ENCODE data around the gene SNX11.

The SNX11 gene

GRCh38 chr17:48127371-48128051 is 19.9 kb downstream of the SNX11 start:
- Histone ChIP-seq H3K9ac (ENCODE audit: low read length in 5 of 5) (no peak overlapping the region), H3K27me3 (ENCODE audit: control insufficient read depth in 5 of 5, insufficient read depth in 4 of 5, low read length in 5 of 5) (peaks cover 0 to 3% (median 0%) of the 10 kb centered on the region in 5 donors), H3K4me3 (ENCODE audit: low read depth in 1 of 5, low read length in 5 of 5) (no peak overlapping the region), H3K27ac (ENCODE audit: low read depth, low read length) (no peak overlapping the region), H3K36me3 (ENCODE audit: control insufficient read depth in 5 of 5, insufficient read depth in 5 of 5, low read length in 5 of 5) (peaks cover 2 to 31% (median 26%) of the 10 kb centered on the region in 5 donors), H3K4me1 (ENCODE audit: control insufficient read depth in 5 of 5, insufficient read depth in 5 of 5, low read length in 5 of 5) (peaks cover 0 to 5% (median 0%) of the 10 kb centered on the region in 5 donors), H3K9me3 (ENCODE audit: control insufficient read depth in 5 of 5, low read length in 5 of 5) (no peaks in the 10 kb centered on the region)

GRCh38 chr17:48128400-48128799 is 20.8 kb downstream of the SNX11 start:
- H3K4me3 ChIP-seq (ENCODE audit: low read depth in 1 of 5, low read length in 5 of 5) = no peak overlapping the region
- peaks cover 2 to 22% (median 17%) of the 10 kb centered on the region in 5 donors for H3K36me3 ChIP-seq (ENCODE audit: control insufficient read depth in 5 of 5, insufficient read depth in 5 of 5, low read length in 5 of 5)
- no peak overlapping the region for H3K27ac ChIP-seq (ENCODE audit: low read depth, low read length)
- peaks cover 0 to 3% (median 0%) of the 10 kb centered on the region in 5 donors for H3K27me3 ChIP-seq (ENCODE audit: control insufficient read depth in 5 of 5, insufficient read depth in 4 of 5, low read length in 5 of 5)
- no peak overlapping the region for H3K9ac ChIP-seq (ENCODE audit: low read length in 5 of 5)
- peaks cover 0 to 5% (median 0%) of the 10 kb centered on the region in 5 donors for H3K4me1 ChIP-seq (ENCODE audit: control insufficient read depth in 5 of 5, insufficient read depth in 5 of 5, low read length in 5 of 5)
- no peaks in the 10 kb centered on the region for H3K9me3 ChIP-seq (ENCODE audit: control insufficient read depth in 5 of 5, low read length in 5 of 5)

DNA sequence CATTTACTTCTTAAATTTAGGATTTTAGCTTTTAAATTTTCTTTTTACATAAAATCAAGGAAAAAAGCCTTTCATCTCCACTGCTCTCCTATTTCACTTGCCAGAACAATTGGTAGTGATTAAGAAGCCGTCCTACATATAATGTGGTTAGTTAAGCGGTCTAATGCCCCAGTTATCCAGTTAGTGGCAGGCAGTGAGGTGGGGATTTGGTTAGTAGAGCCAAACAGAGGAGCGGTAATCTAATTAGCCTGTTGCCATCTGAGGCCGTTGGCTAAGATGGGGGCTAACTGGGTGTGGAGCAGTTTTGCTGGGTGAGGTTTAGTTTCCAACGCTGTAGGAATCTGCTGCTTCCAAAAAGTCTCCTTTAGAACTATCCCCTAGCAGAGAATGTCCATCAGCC is 22.4 kb downstream of the SNX11 start:
- Histone ChIP-seq H3K9me3 (ENCODE audit: control insufficient read depth in 5 of 5, low read length in 5 of 5) (no peaks in the 10 kb centered on the region), H3K4me3 (ENCODE audit: low read depth in 1 of 5, low read length in 5 of 5) (no peak overlapping the region), H3K9ac (ENCODE audit: low read length in 5 of 5) (no peak overlapping the region), H3K4me1 (ENCODE audit: control insufficient read depth in 5 of 5, insufficient read depth in 5 of 5, low read length in 5 of 5) (peaks cover 0 to 5% (median 0%) of the 10 kb centered on the region in 5 donors), H3K27me3 (ENCODE audit: control insufficient read depth in 5 of 5, insufficient read depth in 4 of 5, low read length in 5 of 5) (peaks cover 0 to 3% (median 0%) of the 10 kb centered on the region in 5 donors), H3K36me3 (ENCODE audit: control insufficient read depth in 5 of 5, insufficient read depth in 5 of 5, low read length in 5 of 5) (peaks cover 0 to 17% (median 11%) of the 10 kb centered on the region in 5 donors), H3K27ac (ENCODE audit: low read depth, low read length) (no peak overlapping the region)

GRCh38 chr17:48131216-48131824 is 23.8 kb downstream of the SNX11 start:
- Histone ChIP-seq H3K4me1 (ENCODE audit: control insufficient read depth in 5 of 5, insufficient read depth in 5 of 5, low read length in 5 of 5) (peaks cover 0 to 5% (median 0%) of the 10 kb centered on the region in 5 donors), H3K9me3 (ENCODE audit: control insufficient read depth in 5 of 5, low read length in 5 of 5) (no peaks in the 10 kb centered on the region), H3K9ac (ENCODE audit: low read length in 5 of 5) (no peak overlapping the region), H3K4me3 (ENCODE audit: low read depth in 1 of 5, low read length in 5 of 5) (no peak overlapping the region), H3K27me3 (ENCODE audit: control insufficient read depth in 5 of 5, insufficient read depth in 4 of 5, low read length in 5 of 5) (peaks cover 0 to 3% (median 0%) of the 10 kb centered on the region in 5 donors), H3K27ac (ENCODE audit: low read depth, low read length) (no peak overlapping the region), H3K36me3 (ENCODE audit: control insufficient read depth in 5 of 5, insufficient read depth in 5 of 5, low read length in 5 of 5) (peaks cover 0 to 7% (median 4%) of the 10 kb centered on the region in 5 donors)

DNA sequence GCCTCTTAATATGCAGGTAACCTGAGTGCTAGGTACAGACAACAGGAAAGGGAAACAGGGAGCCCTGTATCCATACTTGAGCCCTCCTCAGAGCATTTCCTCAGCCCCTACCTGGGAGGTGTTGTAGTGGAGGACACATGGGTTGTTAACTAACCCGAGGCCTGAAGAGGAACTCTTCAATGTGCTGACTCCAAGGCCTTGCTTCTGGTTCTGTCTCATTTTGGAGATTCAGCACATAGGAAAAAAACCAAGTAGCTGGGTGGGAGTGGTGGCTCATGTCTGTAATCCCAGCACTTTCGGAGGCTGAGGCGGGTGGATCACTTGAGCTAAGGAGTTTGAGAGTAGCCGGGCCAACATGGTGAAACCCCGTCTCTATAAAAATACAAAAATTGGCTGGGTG is 24.8 kb downstream of the SNX11 start:
- Histone ChIP-seq H3K4me1 (ENCODE audit: control insufficient read depth in 5 of 5, insufficient read depth in 5 of 5, low read length in 5 of 5) (peaks cover 0 to 5% (median 0%) of the 10 kb centered on the region in 5 donors), H3K9me3 (ENCODE audit: control insufficient read depth in 5 of 5, low read length in 5 of 5) (no peaks in the 10 kb centered on the region), H3K9ac (ENCODE audit: low read length in 5 of 5) (no peak overlapping the region), H3K4me3 (ENCODE audit: low read depth in 1 of 5, low read length in 5 of 5) (no peak overlapping the region), H3K36me3 (ENCODE audit: control insufficient read depth in 5 of 5, insufficient read depth in 5 of 5, low read length in 5 of 5) (no peaks in the 10 kb centered on the region), H3K27me3 (ENCODE audit: control insufficient read depth in 5 of 5, insufficient read depth in 4 of 5, low read length in 5 of 5) (peaks cover 0 to 3% (median 0%) of the 10 kb centered on the region in 5 donors), H3K27ac (ENCODE audit: low read depth, low read length) (no peak overlapping the region)

- Histone ChIP-seq H3K27me3 (ENCODE audit: control insufficient read depth in 5 of 5, insufficient read depth in 4 of 5, low read length in 5 of 5) (peaks cover 0 to 3% (median 0%) of the 10 kb centered on the region in 5 donors), H3K4me1 (ENCODE audit: control insufficient read depth in 5 of 5, insufficient read depth in 5 of 5, low read length in 5 of 5) (peaks cover 0 to 9% (median 3%) of the 10 kb centered on the region in 5 donors), H3K9me3 (ENCODE audit: control insufficient read depth in 5 of 5, low read length in 5 of 5) (no peaks in the 10 kb centered on the region), H3K9ac (ENCODE audit: low read length in 5 of 5) (no peak overlapping the region), H3K4me3 (ENCODE audit: low read depth in 1 of 5, low read length in 5 of 5) (no peak overlapping the region), H3K27ac (ENCODE audit: low read depth, low read length) (no peak overlapping the region), H3K36me3 (ENCODE audit: control insufficient read depth in 5 of 5, insufficient read depth in 5 of 5, low read length in 5 of 5) (no peaks in the 10 kb centered on the region)
Observed at GRCh38 chr17:48134912-48135480, 27.4 kb downstream of the SNX11 start.

GRCh38 chr17:48137656-48138055 is 30.1 kb downstream of the SNX11 start:
- H3K27me3 ChIP-seq (ENCODE audit: control insufficient read depth in 5 of 5, insufficient read depth in 4 of 5, low read length in 5 of 5) = peaks cover 0 to 2% (median 0%) of the 10 kb centered on the region in 5 donors
- no peaks in the 10 kb centered on the region for H3K36me3 ChIP-seq (ENCODE audit: control insufficient read depth in 5 of 5, insufficient read depth in 5 of 5, low read length in 5 of 5)
- no peak overlapping the region for H3K27ac ChIP-seq (ENCODE audit: low read depth, low read length)
- no peaks in the 10 kb centered on the region for H3K9me3 ChIP-seq (ENCODE audit: control insufficient read depth in 5 of 5, low read length in 5 of 5)
- H3K9ac ChIP-seq (ENCODE audit: low read length in 5 of 5) = no peak overlapping the region
- peaks cover 0 to 6% (median 3%) of the 10 kb centered on the region in 5 donors for H3K4me1 ChIP-seq (ENCODE audit: control insufficient read depth in 5 of 5, insufficient read depth in 5 of 5, low read length in 5 of 5)
- no peak overlapping the region for H3K4me3 ChIP-seq (ENCODE audit: low read depth in 1 of 5, low read length in 5 of 5)

DNA sequence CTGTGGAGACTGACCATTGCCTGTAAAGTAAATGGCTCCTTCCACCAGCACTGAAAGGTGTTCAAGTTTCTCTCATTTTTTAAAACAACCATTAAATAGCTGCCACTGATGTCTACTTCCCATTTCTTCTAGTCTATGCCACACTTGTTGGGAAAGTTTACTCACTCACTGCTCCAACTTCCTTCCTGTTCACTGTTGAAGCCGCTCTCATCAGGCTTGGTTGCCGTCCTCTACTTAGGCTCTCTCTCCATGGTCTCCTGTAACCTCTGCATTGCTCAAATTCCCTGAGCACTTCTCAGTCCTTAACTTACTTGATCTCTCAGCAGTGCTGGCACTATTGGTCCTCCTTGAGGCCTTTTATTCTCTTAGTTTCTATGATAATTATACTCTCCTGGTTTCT is 32.4 kb downstream of the SNX11 start:
- H3K27ac ChIP-seq (ENCODE audit: low read depth, low read length) = no peak overlapping the region
- no peaks in the 10 kb centered on the region for H3K36me3 ChIP-seq (ENCODE audit: control insufficient read depth in 5 of 5, insufficient read depth in 5 of 5, low read length in 5 of 5)
- H3K4me1 ChIP-seq (ENCODE audit: control insufficient read depth in 5 of 5, insufficient read depth in 5 of 5, low read length in 5 of 5) = peaks cover 0 to 6% (median 3%) of the 10 kb centered on the region in 5 donors
- no peak overlapping the region for H3K9ac ChIP-seq (ENCODE audit: low read length in 5 of 5)
- no peaks in the 10 kb centered on the region for H3K9me3 ChIP-seq (ENCODE audit: control insufficient read depth in 5 of 5, low read length in 5 of 5)
- H3K4me3 ChIP-seq (ENCODE audit: low read depth in 1 of 5, low read length in 5 of 5) = no peak overlapping the region
- peaks cover 5 to 10% (median 9%) of the 10 kb centered on the region in 5 donors for H3K27me3 ChIP-seq (ENCODE audit: control insufficient read depth in 5 of 5, insufficient read depth in 4 of 5, low read length in 5 of 5)

GRCh38 chr17:48143629-48144028 is 36.1 kb downstream of the SNX11 start:
- H3K36me3 ChIP-seq (ENCODE audit: control insufficient read depth in 5 of 5, insufficient read depth in 5 of 5, low read length in 5 of 5) = no peaks in the 10 kb centered on the region
- no peaks in the 10 kb centered on the region for H3K9me3 ChIP-seq (ENCODE audit: control insufficient read depth in 5 of 5, low read length in 5 of 5)
- no peak overlapping the region for H3K27ac ChIP-seq (ENCODE audit: low read depth, low read length)
- H3K4me3 ChIP-seq (ENCODE audit: low read depth in 1 of 5, low read length in 5 of 5) = no peak overlapping the region
- H3K4me1 ChIP-seq (ENCODE audit: control insufficient read depth in 5 of 5, insufficient read depth in 5 of 5, low read length in 5 of 5) = peaks cover 0 to 6% (median 0%) of the 10 kb centered on the region in 5 donors
- no peak overlapping the region for H3K9ac ChIP-seq (ENCODE audit: low read length in 5 of 5)
- peaks cover 5 to 20% (median 11%) of the 10 kb centered on the region in 5 donors for H3K27me3 ChIP-seq (ENCODE audit: control insufficient read depth in 5 of 5, insufficient read depth in 4 of 5, low read length in 5 of 5)

GRCh38 chr17:48144231-48144630 is 36.7 kb downstream of the SNX11 start:
- Histone ChIP-seq H3K27ac (ENCODE audit: low read depth, low read length) (no peak overlapping the region), H3K36me3 (ENCODE audit: control insufficient read depth in 5 of 5, insufficient read depth in 5 of 5, low read length in 5 of 5) (no peaks in the 10 kb centered on the region), H3K4me1 (ENCODE audit: control insufficient read depth in 5 of 5, insufficient read depth in 5 of 5, low read length in 5 of 5) (peaks cover 0 to 6% (median 0%) of the 10 kb centered on the region in 5 donors), H3K9me3 (ENCODE audit: control insufficient read depth in 5 of 5, low read length in 5 of 5) (no peaks in the 10 kb centered on the region), H3K9ac (ENCODE audit: low read length in 5 of 5) (no peak overlapping the region), H3K27me3 (ENCODE audit: control insufficient read depth in 5 of 5, insufficient read depth in 4 of 5, low read length in 5 of 5) (peaks cover 5 to 25% (median 12%) of the 10 kb centered on the region in 5 donors), H3K4me3 (ENCODE audit: low read depth in 1 of 5, low read length in 5 of 5) (no peak overlapping the region)

Measured in subcutaneous abdominal adipose tissue (tissue), 5 donors.